ENCODE measurements around the gene GLTP.

DNA sequence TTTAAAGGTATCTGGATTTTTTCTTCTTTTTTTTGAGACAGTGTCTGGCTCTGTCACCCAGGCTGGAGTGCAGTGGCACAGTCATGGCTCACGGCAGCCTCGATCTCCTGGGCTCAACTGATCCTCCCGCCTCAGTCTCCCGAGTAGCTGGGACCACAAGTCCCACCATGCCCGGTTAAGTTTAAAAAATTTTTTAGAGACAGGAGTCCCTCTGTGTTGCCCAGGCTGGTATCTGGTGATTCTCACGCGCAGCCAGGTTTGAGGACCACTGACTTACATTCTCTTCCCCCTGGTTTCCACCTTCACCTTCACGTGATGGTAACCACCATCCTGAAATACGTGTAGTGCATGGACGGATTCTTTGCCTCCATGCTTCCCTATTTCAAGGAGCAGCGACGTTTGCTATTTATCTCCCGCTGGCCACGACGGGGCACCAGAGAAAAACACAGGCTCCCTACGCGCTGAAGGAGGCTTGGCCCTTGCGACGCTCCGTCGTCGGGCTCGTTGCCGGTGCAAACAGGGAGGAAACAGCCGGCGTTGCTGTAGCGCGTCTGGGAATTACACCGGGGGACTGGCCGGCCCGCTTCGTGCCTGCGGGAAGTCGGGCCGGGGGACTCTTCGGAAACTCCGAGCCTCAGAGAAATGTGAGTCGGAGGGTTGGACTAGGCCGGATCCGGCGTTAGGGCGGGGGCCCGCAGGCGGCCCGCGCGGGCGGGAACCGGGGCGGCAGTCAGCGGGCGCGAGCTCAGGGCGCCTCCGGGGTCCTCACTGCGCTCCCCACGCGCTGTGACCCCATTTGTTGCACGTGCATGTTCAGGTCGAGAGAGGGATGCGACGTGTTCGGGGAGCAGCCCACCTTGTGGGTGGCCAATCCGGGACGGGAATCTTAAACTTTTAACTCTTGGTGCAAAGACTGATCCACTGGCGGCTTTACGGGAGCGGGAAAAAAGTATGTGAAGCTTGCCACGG lies 19.7 kb upstream of the GLTP start, which contains the start of gene TCHP:
- TF ChIP-seq, protein P1, sequence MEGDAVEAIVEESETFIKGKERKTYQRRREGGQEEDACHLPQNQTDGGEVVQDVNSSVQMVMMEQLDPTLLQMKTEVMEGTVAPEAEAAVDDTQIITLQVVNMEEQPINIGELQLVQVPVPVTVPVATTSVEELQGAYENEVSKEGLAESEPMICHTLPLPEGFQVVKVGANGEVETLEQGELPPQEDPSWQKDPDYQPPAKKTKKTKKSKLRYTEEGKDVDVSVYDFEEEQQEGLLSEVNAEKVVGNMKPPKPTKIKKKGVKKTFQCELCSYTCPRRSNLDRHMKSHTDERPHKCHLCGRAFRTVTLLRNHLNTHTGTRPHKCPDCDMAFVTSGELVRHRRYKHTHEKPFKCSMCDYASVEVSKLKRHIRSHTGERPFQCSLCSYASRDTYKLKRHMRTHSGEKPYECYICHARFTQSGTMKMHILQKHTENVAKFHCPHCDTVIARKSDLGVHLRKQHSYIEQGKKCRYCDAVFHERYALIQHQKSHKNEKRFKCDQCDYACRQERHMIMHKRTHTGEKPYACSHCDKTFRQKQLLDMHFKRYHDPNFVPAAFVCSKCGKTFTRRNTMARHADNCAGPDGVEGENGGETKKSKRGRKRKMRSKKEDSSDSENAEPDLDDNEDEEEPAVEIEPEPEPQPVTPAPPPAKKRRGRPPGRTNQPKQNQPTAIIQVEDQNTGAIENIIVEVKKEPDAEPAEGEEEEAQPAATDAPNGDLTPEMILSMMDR (conservative IDR thresholded peaks at IDR 0.05 in 1 of 2, IDR thresholded peaks at IDR 0.05 in 1 of 2; ENCODE audit: extremely low read depth in 1 of 2, insufficient read depth in 1 of 2, low read depth in 1 of 2, low read length in 2 of 2): peak; percentile 23 to 50
- TF ChIP-seq EZH2 (IDR thresholded peaks at IDR 0.05; ENCODE audit: borderline replicate concordance, low read length): no peak

Measured in mammary epithelial cell (primary cell).